SK-N-SH (cell line): Measurements from ENCODE around the gene IRGM. TPM values are rescaled to one million over a fixed set of nuclear protein-coding genes. Genes with fewer than 3 reads are reported as not detected.

Experiments used
- CTCF ChIA-PET: fragments of 300-600, 350-600 bp; formaldehyde crosslinking; extraction: SDS; loops from one replicate; lab custom pipeline; 2021; lab: Yijun Ruan, JAX
- POLR2A ChIA-PET: fragments of 350-600 bp; sonication (Branson Sonifier 250); formaldehyde crosslinking; extraction: SDS; loops from one replicate; lab custom pipeline; 2020; ENCODE audit warnings: antibody characterized with exemption, inconsistent platforms; lab: Yijun Ruan, JAX
- DNase-seq: peaks from one replicate; pipeline ENCODE4 v3.0.0; 2012
- H2AFZ ChIP-seq: fragments of 200-600 bp; sonication (generic); 2 replicates; pipeline ENCODE4 v1.8.1; 2016; ENCODE audit warnings: antibody characterized with exemption, mild to moderate bottlenecking, low read depth
- H3F3A ChIP-seq: fragments of 200-600 bp; sonication (generic); replicated peaks from 2 replicates; pipeline ENCODE3; 2016; ENCODE audit warnings: antibody characterized with exemption, mild to moderate bottlenecking; ENCODE audit not compliant: insufficient read depth
- H3K27ac ChIP-seq, 2 experiments: fragments of 200-500 bp in 1 of 2; fragments of 200-600 bp in 1 of 2; sonication (Bioruptor generic) in 1 of 2; sonication (generic), shearing (Covaris generic) in 1 of 2; 2 replicates each; pipeline versions ENCODE4 v1.5.1 to v1.6.1; 2014 to 2016; ENCODE audit warnings: low read depth in 2 of 2, inconsistent platforms in 1 of 2, low read length in 1 of 2, mild to moderate bottlenecking in 1 of 2, mixed read lengths in 1 of 2
- H3K27me3 ChIP-seq: fragments of 200-600 bp; sonication (generic), shearing (Covaris generic); 2 replicates; pipeline ENCODE4 v1.6.1; 2016; ENCODE audit warnings: mixed run types; ENCODE audit not compliant: insufficient read depth
- H3K36me3 ChIP-seq, 2 experiments: fragments of 200-500 bp in 1 of 2; fragments of 200-600 bp in 1 of 2; sonication (Bioruptor generic) in 1 of 2; sonication (generic) in 1 of 2; replicated peaks in 1 of 2; 2 replicates each; pipeline versions ENCODE3 to v1.5.1; 2014 to 2016; ENCODE audit warnings: low read length in 1 of 2, mild to moderate bottlenecking in 1 of 2; ENCODE audit not compliant: insufficient read depth in 2 of 2, control insufficient read depth in 1 of 2
- H3K4me1 ChIP-seq, 2 experiments: fragments of 200-500 bp in 1 of 2; fragments of 200-600 bp in 1 of 2; sonication (Bioruptor generic) in 1 of 2; sonication (generic), shearing (Covaris generic) in 1 of 2; 2 replicates each; pipeline versions ENCODE4 v1.5.1 to v1.6.1; 2014 to 2016; ENCODE audit warnings: low read depth in 1 of 2, low read length in 1 of 2, mixed run types in 1 of 2; ENCODE audit not compliant: insufficient read depth in 2 of 2, control insufficient read depth in 1 of 2
- H3K4me2 ChIP-seq: fragments of 200-600 bp; sonication (generic), shearing (Covaris generic); 2 replicates; pipeline ENCODE4 v1.6.1; 2017; ENCODE audit warnings: mixed run types
- H3K4me3 ChIP-seq, 2 experiments: fragments of 200-500 bp in 1 of 2; fragments of 200-600 bp in 1 of 2; sonication (Bioruptor generic) in 1 of 2; sonication (generic), shearing (Covaris generic) in 1 of 2; 2 replicates each; pipeline versions ENCODE4 v1.5.1 to v1.8.1; 2014 to 2016; ENCODE audit warnings: low read depth in 2 of 2, inconsistent platforms in 1 of 2, low read length in 1 of 2, mild to moderate bottlenecking in 1 of 2, mixed read lengths in 1 of 2, moderate library complexity in 1 of 2
- H3K79me2 ChIP-seq: fragments of 200-600 bp; sonication (generic); 2 replicates; pipeline ENCODE4 v1.8.1; 2017; ENCODE audit warnings: mild to moderate bottlenecking; ENCODE audit not compliant: insufficient read depth
- H3K9ac ChIP-seq: fragments of 200-600 bp; sonication (generic); 2 replicates; pipeline ENCODE4 v1.6.1; 2017; ENCODE audit warnings: mixed run types
- H3K9me2 ChIP-seq: fragments of 200-600 bp; sonication (generic); 2 replicates; pipeline ENCODE4 v1.6.1; 2017; ENCODE audit warnings: mixed run types
- H3K9me3 ChIP-seq: fragments of 200-600 bp; sonication (generic); 2 replicates; pipeline ENCODE4 v1.6.1; 2017; ENCODE audit warnings: mixed run types, mild to moderate bottlenecking, moderate library complexity
- H4K20me1 ChIP-seq: fragments of 200-600 bp; sonication (generic); 2 replicates; pipeline ENCODE4 v1.6.1; 2017; ENCODE audit warnings: mild to moderate bottlenecking, mixed run types; ENCODE audit not compliant: insufficient read depth
- CHD2 ChIP-seq: fragments of 150-350 bp; IDR thresholded peaks from 2 replicates; pipeline ENCODE4 v1.6.1; 2018; ENCODE audit warnings: low read length; ENCODE audit not compliant: partially characterized antibody
- FOXM1 ChIP-seq: IDR thresholded peaks from 2 replicates; pipeline ENCODE4 v1.4.0; 2012; ENCODE audit warnings: low read depth, mild to moderate bottlenecking
- GABPA ChIP-seq: IDR thresholded peaks from 2 replicates; pipeline ENCODE4 v1.4.0; 2012; ENCODE audit warnings: low read depth, mild to moderate bottlenecking
- IRF3 ChIP-seq: fragments of 150-350 bp; IDR thresholded peaks from 2 replicates; pipeline ENCODE4 v1.6.1; 2016; ENCODE audit warnings: mild to moderate bottlenecking, low read depth, low read length
- JUND ChIP-seq: IDR thresholded peaks from 2 replicates; pipeline ENCODE4 v1.4.0; 2012
- MXI1 ChIP-seq: IDR thresholded peaks from 2 replicates; pipeline ENCODE4 v1.6.1; 2012; ENCODE audit warnings: mild to moderate bottlenecking, low read depth, low read length, improper control_type of control experiment
- NRF1 ChIP-seq: IDR thresholded peaks from 2 replicates; pipeline ENCODE4 v1.6.1; 2012; ENCODE audit warnings: low read depth, mild to moderate bottlenecking, low read length
- PBX3 ChIP-seq: IDR thresholded peaks from 2 replicates; pipeline ENCODE4; 2012
- POLR2AphosphoS5 ChIP-seq: IDR thresholded peaks from 2 replicates; pipeline ENCODE4 v1.6.1; 2012; ENCODE audit warnings: low read depth, low read length
- RAD21 ChIP-seq: IDR thresholded peaks from 2 replicates; pipeline ENCODE4 v1.6.1; 2012; ENCODE audit warnings: mild to moderate bottlenecking, low read length
- RCOR1 ChIP-seq: fragments of 150-350 bp; IDR thresholded peaks from 2 replicates; pipeline ENCODE4 v1.6.1; 2017; ENCODE audit warnings: antibody characterized with exemption, low read length
- REST ChIP-seq: IDR thresholded peaks from 2 replicates; pipeline ENCODE4 v1.6.1; 2012; ENCODE audit warnings: mild to moderate bottlenecking, low read depth, low read length, moderate library complexity
- RFX5 ChIP-seq: IDR thresholded peaks from 2 replicates; pipeline ENCODE4 v1.6.1; 2012; ENCODE audit warnings: mild to moderate bottlenecking, improper control_type of control experiment, low read length
- RXRA ChIP-seq: IDR thresholded peaks from 2 replicates; pipeline ENCODE4 v1.4.0; 2012; ENCODE audit warnings: low read depth, mild to moderate bottlenecking, borderline replicate concordance
- SIN3A ChIP-seq: IDR thresholded peaks from 2 replicates; pipeline ENCODE4 v1.6.1; 2012; ENCODE audit warnings: low read depth, mild to moderate bottlenecking, low read length, moderate library complexity, borderline replicate concordance
- SMC3 ChIP-seq: IDR thresholded peaks from 2 replicates; pipeline ENCODE4 v1.6.1; 2012; ENCODE audit warnings: low read depth, low read length, improper control_type of control experiment
- TCF12 ChIP-seq: IDR thresholded peaks from 2 replicates; pipeline ENCODE4 v1.4.0; 2012
- USF1 ChIP-seq: IDR thresholded peaks from 2 replicates; pipeline ENCODE4 v1.4.0; 2012; ENCODE audit warnings: low read depth, borderline replicate concordance
- ZBTB33 ChIP-seq: IDR thresholded peaks from 2 replicates; pipeline ENCODE4 v1.4.0; 2012; ENCODE audit warnings: low read depth, borderline replicate concordance
- WGBS: methylation state at CpG from one replicate; pipeline ENCODE4 v1.1.6; 2017; ENCODE audit warnings: low lambda C conversion rate; 5-methylcytosine and 5-hydroxymethylcytosine counted together
- polyA plus RNA-seq, 3 experiments: library from polyadenylated mRNA; depleted of rRNA; stranded (reverse); fragments of >200 nt; gene quantifications; 2 replicates each; pipeline ENCODE4 v1.2.3, GENCODE V29; 2012

The IRGM gene
- polyA plus RNA-seq, 1 of the 3 experiments (the other 2 are of a cell fraction) = 0.13 TPM

GRCh38 chr5:150836064-150836463 is 10.3 kb upstream of the IRGM start:
- Histone ChIP-seq H3K4me2 (no peak overlapping the region), H4K20me1 (no peaks in the 10 kb centered on the region), H3K27ac (no peak overlapping the region), H3K79me2 (no peaks in the 10 kb centered on the region), H3K9ac (no peak overlapping the region), H2AFZ (no peak overlapping the region), H3K36me3 (no peaks in the 10 kb centered on the region), H3K4me1 (no peaks in the 10 kb centered on the region), H3K27me3 (no peaks in the 10 kb centered on the region), H3K9me2 (no peaks in the 10 kb centered on the region), H3K4me3 (no peak overlapping the region), H3K9me3 (no peaks in the 10 kb centered on the region), H3F3A (no peaks in the 10 kb centered on the region)
- 73% methylated on average over 5 of the region's 5 CpGs for WGBS
- no peak for TF ChIP-seq SIN3A
- DNase-seq = no peak
- POLR2A ChIA-PET = no interaction called here
- CTCF ChIA-PET = interaction anchor here (1.1 kb wide), 1 partner anchor 10 kb away, joined by 4 read pairs; the partner anchor contains the start of gene IRGM

- no peaks in the 10 kb centered on the region for H4K20me1 ChIP-seq
- H3K9me3 ChIP-seq = no peaks in the 10 kb centered on the region
- no peak for TF ChIP-seq TCF12
- no peak for TF ChIP-seq REST
- TF ChIP-seq GABPA = no peak
- no peak for TF ChIP-seq NRF1
- TF ChIP-seq RFX5 = no peak
- TF ChIP-seq SMC3 = no peak
- TF ChIP-seq IRF3 = no peak
- no peak for TF ChIP-seq POLR2AphosphoS5
- no peak for TF ChIP-seq ZBTB33
- no peak for TF ChIP-seq SIN3A
- TF ChIP-seq FOXM1 = no peak
- TF ChIP-seq RAD21 = no peak
- TF ChIP-seq RXRA = no peak
- no peak for TF ChIP-seq RCOR1
- TF ChIP-seq USF1 = no peak
- TF ChIP-seq JUND = no peak
- TF ChIP-seq PBX3 = no peak
- no peak for TF ChIP-seq CHD2
- no peak for TF ChIP-seq MXI1
- H3K4me3 ChIP-seq = no peak overlapping the region
- H3K36me3 ChIP-seq = no peaks in the 10 kb centered on the region
- ChIA-PET CTCF (no interaction called here), POLR2A (no interaction called here)
- H3F3A ChIP-seq = no peaks in the 10 kb centered on the region
- no peaks in the 10 kb centered on the region for H3K4me1 ChIP-seq
- no peak overlapping the region for H2AFZ ChIP-seq
- WGBS = 24% methylated on average over 3 of the region's 3 CpGs
- no peaks in the 10 kb centered on the region for H3K9me2 ChIP-seq
- no peak overlapping the region for H3K9ac ChIP-seq
- H3K4me2 ChIP-seq = no peak overlapping the region
- no peaks in the 10 kb centered on the region for H3K27me3 ChIP-seq
- DNase-seq = no peak
- no peaks in the 10 kb centered on the region for H3K79me2 ChIP-seq
- no peak overlapping the region for H3K27ac ChIP-seq
Observed at GRCh38 chr5:150836703-150837102, 9.6 kb upstream of the IRGM start.
